ENCODE measurements around the gene MYH9.

DNA sequence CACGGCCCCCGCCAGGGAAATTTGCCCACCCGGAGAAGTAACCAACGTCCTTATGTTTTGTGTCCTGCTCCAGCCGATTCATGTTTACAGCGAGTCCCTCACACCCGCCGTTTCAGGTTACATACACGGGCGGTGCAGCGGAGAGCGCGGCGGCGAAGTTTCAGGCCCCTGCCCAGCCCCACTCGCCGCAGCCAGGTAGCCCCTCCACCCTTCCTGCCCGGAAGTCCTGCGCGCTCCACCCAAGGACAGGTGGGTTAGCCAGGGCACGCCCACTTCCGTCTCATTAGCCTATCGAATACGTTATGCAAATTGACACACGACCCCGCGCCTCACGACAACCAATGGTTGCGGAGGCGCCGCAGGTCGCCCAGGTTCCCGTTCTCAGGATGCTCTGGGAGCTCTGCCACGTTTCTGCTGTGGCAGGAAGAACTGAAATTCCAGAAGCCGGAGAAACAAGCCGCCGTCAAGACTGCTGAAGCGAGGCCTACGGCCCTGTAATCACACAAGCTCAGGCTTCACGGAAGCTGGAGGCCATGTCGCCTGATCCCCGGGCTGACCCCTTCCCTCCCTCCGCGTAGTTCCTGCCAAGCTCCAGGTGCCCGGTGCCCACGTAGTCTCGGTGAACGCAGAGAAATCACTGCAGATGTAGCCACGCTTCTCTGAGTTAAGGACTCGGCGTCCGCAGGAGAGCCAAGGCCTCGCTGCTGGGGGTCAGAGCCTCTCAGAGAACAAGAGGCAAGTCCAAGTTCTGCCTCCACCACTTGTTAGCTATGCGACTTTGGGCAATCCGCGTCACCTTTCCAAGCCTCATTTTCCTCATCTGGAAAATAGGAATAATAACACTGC is 22.4 kb upstream of the MYH9 start:
- peak; percentile 57 to 97 for TF ChIP-seq POLR2A (IDR thresholded peaks at IDR 0.05)
- TF ChIP-seq, protein P1, sequence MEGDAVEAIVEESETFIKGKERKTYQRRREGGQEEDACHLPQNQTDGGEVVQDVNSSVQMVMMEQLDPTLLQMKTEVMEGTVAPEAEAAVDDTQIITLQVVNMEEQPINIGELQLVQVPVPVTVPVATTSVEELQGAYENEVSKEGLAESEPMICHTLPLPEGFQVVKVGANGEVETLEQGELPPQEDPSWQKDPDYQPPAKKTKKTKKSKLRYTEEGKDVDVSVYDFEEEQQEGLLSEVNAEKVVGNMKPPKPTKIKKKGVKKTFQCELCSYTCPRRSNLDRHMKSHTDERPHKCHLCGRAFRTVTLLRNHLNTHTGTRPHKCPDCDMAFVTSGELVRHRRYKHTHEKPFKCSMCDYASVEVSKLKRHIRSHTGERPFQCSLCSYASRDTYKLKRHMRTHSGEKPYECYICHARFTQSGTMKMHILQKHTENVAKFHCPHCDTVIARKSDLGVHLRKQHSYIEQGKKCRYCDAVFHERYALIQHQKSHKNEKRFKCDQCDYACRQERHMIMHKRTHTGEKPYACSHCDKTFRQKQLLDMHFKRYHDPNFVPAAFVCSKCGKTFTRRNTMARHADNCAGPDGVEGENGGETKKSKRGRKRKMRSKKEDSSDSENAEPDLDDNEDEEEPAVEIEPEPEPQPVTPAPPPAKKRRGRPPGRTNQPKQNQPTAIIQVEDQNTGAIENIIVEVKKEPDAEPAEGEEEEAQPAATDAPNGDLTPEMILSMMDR (IDR thresholded peaks at IDR 0.05), result peak in 5 of 6 experiments; percentile 20 to 57 (median 37)
